HepG2 (cell line): ENCODE measurements around the gene LGALS9. TPM values are rescaled to one million over a fixed set of nuclear protein-coding genes. Genes with fewer than 3 reads are reported as not detected.

ENCODE experiments used
- ATAC-seq: fragments of 200-7000 bp; cut with Tn5 transposase; 3 replicates; pipeline ENCODE4 v1.9.1; 2020; ENCODE audit warnings: mild to moderate bottlenecking, moderate library complexity
- BruUV-seq: library from RNA; stranded (reverse); fragments of 400-500 nt; replicated peaks from 2 replicates; lab custom pipeline; 2021; lab: Mats Ljungman, UMichigan
- CTCF ChIA-PET: fragments of 300-600 bp; formaldehyde crosslinking; extraction: SDS; loops from one replicate; lab custom pipeline; 2021; ENCODE audit warnings: low total read pairs, inconsistent platforms, low intra/inter-chr PET ratio; lab: Yijun Ruan, JAX
- POLR2A ChIA-PET: fragments of 350-600 bp; sonication (Branson Sonifier 250); formaldehyde crosslinking; loops from one replicate; lab custom pipeline; 2020; ENCODE audit warnings: antibody characterized with exemption, inconsistent platforms; lab: Yijun Ruan, JAX
- DNase-seq: peaks from one replicate; pipeline ENCODE4 v3.0.0-alpha.2; 2015; ENCODE audit warnings: low spot score
- FAIRE-seq: peaks from 3 replicates; lab custom pipeline; 2011; peaks lifted over from hg19 to GRCh38; lab: Jason Lieb, UNC
- H2AFZ ChIP-seq: one replicate; pipeline ENCODE4 v1.6.1; 2011; ENCODE audit warnings: low read length, inconsistent platforms
- H3K27ac ChIP-seq: fragments of 300-600 bp; 3 replicates; pipeline ENCODE4 v1.8.0; 2011; ENCODE audit warnings: mixed run types, mild to moderate bottlenecking, mixed read lengths, low read length, inconsistent platforms; ENCODE audit not compliant: insufficient read depth; ENCODE audit errors: extremely low read length
- H3K27me3 ChIP-seq, 2 experiments: fragments of 200-600 bp in 1 of 2; 2 replicates in 1 of 2; 3 replicates in 1 of 2; pipeline versions ENCODE4 v1.6.0 to v1.8.0; 2011; ENCODE audit warnings: low read length in 2 of 2, mild to moderate bottlenecking in 2 of 2, moderate library complexity in 2 of 2, inconsistent platforms in 1 of 2; ENCODE audit not compliant: insufficient read depth in 2 of 2, control insufficient read depth in 1 of 2
- H3K36me3 ChIP-seq, 2 experiments: fragments of 200-600 bp in 1 of 2; replicated peaks in 1 of 2; 2 replicates in 1 of 2; 3 replicates in 1 of 2; pipeline versions ENCODE4 v1.5.1 to v1.8.0; 2011; ENCODE audit warnings: low read length in 2 of 2, inconsistent platforms in 1 of 2; ENCODE audit not compliant: insufficient read depth in 2 of 2, control insufficient read depth in 1 of 2
- H3K4me1 ChIP-seq: 2 replicates; pipeline ENCODE4 v1.5.1; 2012; ENCODE audit warnings: low read length, inconsistent platforms; ENCODE audit not compliant: insufficient read depth
- H3K4me2 ChIP-seq: 2 replicates; pipeline ENCODE4 v1.6.0; 2011; ENCODE audit warnings: low read depth, low read length, inconsistent platforms
- H3K4me3 ChIP-seq, 3 experiments: fragments of 200-600 bp in 1 of 3; sonication (generic), shearing (Covaris generic) in 1 of 3; replicated peaks in 1 of 3; 2 replicates each; pipeline ENCODE4 v1.5.1; 2011 to 2016; ENCODE audit warnings: low read length in 3 of 3, inconsistent platforms in 2 of 3, low read depth in 2 of 3, mild to moderate bottlenecking in 2 of 3, control low read depth in 1 of 3, mixed read lengths in 1 of 3; ENCODE audit not compliant: insufficient read depth in 1 of 3
- H3K79me2 ChIP-seq: one replicate; pipeline ENCODE4 v1.6.1; 2011; ENCODE audit warnings: low read length, inconsistent platforms; ENCODE audit not compliant: insufficient read depth
- H3K9ac ChIP-seq: 2 replicates; pipeline ENCODE4 v1.6.0; 2011; ENCODE audit warnings: mild to moderate bottlenecking, low read depth, low read length, inconsistent platforms; ENCODE audit not compliant: insufficient read depth
- H3K9me3 ChIP-seq: 2 replicates; pipeline ENCODE4 v1.5.1; 2012; ENCODE audit warnings: mild to moderate bottlenecking, low read length
- H4K20me1 ChIP-seq: 2 replicates; pipeline ENCODE4 v1.6.0; 2011; ENCODE audit warnings: inconsistent platforms, mild to moderate bottlenecking, low read length, moderate library complexity; ENCODE audit not compliant: insufficient read depth
- DR1 ChIP-seq: sonication (generic); formaldehyde crosslinking; IDR thresholded peaks from 2 replicates; pipeline ENCODE4 v1.8.0; 2021; ENCODE audit warnings: mild to moderate bottlenecking, missing genetic modification reagents, inconsistent platforms
- FOSL2 ChIP-seq: sonication (generic); formaldehyde crosslinking; IDR thresholded peaks from 2 replicates; pipeline ENCODE4 v1.4.0; 2020; ENCODE audit warnings: missing genetic modification reagents
- NCOA1 ChIP-seq: sonication (generic); formaldehyde crosslinking; IDR thresholded peaks from 2 replicates; pipeline ENCODE4 v1.9.0; 2021; ENCODE audit warnings: missing genetic modification reagents
- NRL ChIP-seq: sonication (generic); formaldehyde crosslinking; IDR thresholded peaks from 2 replicates; pipeline ENCODE4 v1.5.0; 2020; ENCODE audit warnings: missing genetic modification reagents, mild to moderate bottlenecking, moderate library complexity, borderline replicate concordance
- PRPF4 ChIP-seq: fragments of 200-400 bp; formaldehyde crosslinking; IDR thresholded peaks from 2 replicates; pipeline ENCODE4 v1.6.1; 2016; ENCODE audit warnings: low read length, low read depth; ENCODE audit not compliant: poor library complexity, severe bottlenecking
- SNAI1 ChIP-seq: sonication (generic); formaldehyde crosslinking; IDR thresholded peaks from 2 replicates; pipeline ENCODE4 v1.5.0; 2020; ENCODE audit warnings: mild to moderate bottlenecking, missing genetic modification reagents, borderline replicate concordance
- SNRNP70 ChIP-seq: fragments of 200-400 bp; formaldehyde crosslinking; IDR thresholded peaks from 2 replicates; pipeline ENCODE4 v1.6.1; 2017; ENCODE audit warnings: mild to moderate bottlenecking, low read depth, low read length, moderate library complexity
- SP1 ChIP-seq, 2 experiments: fragments of 450-650 bp in 1 of 2; sonication (generic) in 1 of 2; formaldehyde crosslinking in 1 of 2; IDR thresholded peaks; 2 replicates each; pipeline versions ENCODE4 v1.4.0 to v1.6.1; 2016 to 2020; ENCODE audit warnings: missing genetic modification reagents in 1 of 2
- ZFP36L2 ChIP-seq: sonication (generic); formaldehyde crosslinking; IDR thresholded peaks from 2 replicates; pipeline ENCODE4 v1.4.0; 2020; ENCODE audit warnings: missing genetic modification reagents
- ZNF703 ChIP-seq: sonication (generic); formaldehyde crosslinking; IDR thresholded peaks from 2 replicates; pipeline ENCODE4 v1.5.1; 2020; ENCODE audit warnings: missing genetic modification reagents, mild to moderate bottlenecking, moderate library complexity, borderline replicate concordance
- ZNF772 ChIP-seq: sonication (generic); formaldehyde crosslinking; IDR thresholded peaks from 2 replicates; pipeline ENCODE4 v1.5.0; 2020; ENCODE audit warnings: mild to moderate bottlenecking, missing genetic modification reagents
- ZNF878 ChIP-seq: sonication (generic); formaldehyde crosslinking; IDR thresholded peaks from 2 replicates; pipeline ENCODE4 v1.8.1; 2023; ENCODE audit warnings: mild to moderate bottlenecking, missing genetic modification reagents, moderate library complexity
- WGBS: methylation state at CpG from one replicate; pipeline ENCODE4 v1.1.6; 2017; ENCODE audit warnings: low lambda C conversion rate; 5-methylcytosine and 5-hydroxymethylcytosine counted together
- in situ Hi-C: cut with HindIII; loops from 2 replicates; pipeline ENCODE4 v1.10.0; 2017; ENCODE audit warnings: low pct_unique_long_range_greater_than_20kb; ENCODE audit not compliant: extremely low pct_ligation_motif_present
- intact Hi-C: fragments of 100-400 bp; cut with micrococcal nuclease; formaldehyde crosslinking; loops from one replicate; pipeline ENCODE4 v1.10.0; 2022; ENCODE audit not compliant: unreplicated experiment
- polyA plus RNA-seq, 8 experiments: library from polyadenylated mRNA; depleted of rRNA in 3 of 8; stranded (reverse) in 7 of 8; unstranded in 1 of 8; fragments of >200 nt; fragmentation: Illumina TruSeq in 4 of 8; extraction: Trizol in 4 of 8; gene quantifications; 2 replicates each; pipeline versions ENCODE4 v1.2.1 to v1.2.3, GENCODE V29; 2011 to 2016; ENCODE audit warnings: low read depth in 4 of 8, missing spikeins in 1 of 8, mixed read lengths in 1 of 8; ENCODE audit not compliant: insufficient read depth in 1 of 8
- total RNA-seq, 5 experiments: library from RNA; depleted of rRNA; stranded (reverse); fragments of >200 nt; fragmentation: Illumina TruSeq; extraction: Trizol; gene quantifications; 2 replicates each; pipeline ENCODE4 v1.2.3, GENCODE V29; 2016; ENCODE audit warnings: low read depth in 1 of 5
- TF ChIP-seq, protein P1 (sequence below): sonication (generic); formaldehyde crosslinking; IDR thresholded peaks from 2 replicates; pipeline ENCODE4 v1.4.0; 2020; ENCODE audit warnings: missing genetic modification reagents
- TF ChIP-seq, protein P2 (sequence below): sonication (generic); formaldehyde crosslinking; IDR thresholded peaks from 2 replicates; pipeline ENCODE4 v1.4.0; 2020; ENCODE audit warnings: missing genetic modification reagents
- TF ChIP-seq, protein P3 (sequence below), 2 experiments: IDR thresholded peaks; 2 replicates each; pipeline ENCODE4 v1.6.1; 2011 to 2012; ENCODE audit warnings: low read length in 2 of 2, borderline replicate concordance in 1 of 2, low read depth in 1 of 2, mild to moderate bottlenecking in 1 of 2, moderate library complexity in 1 of 2
- TF ChIP-seq, protein P4 (sequence below): IDR thresholded peaks from 2 replicates; pipeline ENCODE4 v1.6.1; 2016; ENCODE audit warnings: missing compliant biosample characterization, missing genetic modification reagents, borderline replicate concordance

Gene LGALS9
- total and polyA plus RNA-seq, 2 of the 13 experiments (the other 11 are each of a cell fraction or from before 2014, with no cell fraction given), result 0.40 to 1.4 TPM

DNA sequence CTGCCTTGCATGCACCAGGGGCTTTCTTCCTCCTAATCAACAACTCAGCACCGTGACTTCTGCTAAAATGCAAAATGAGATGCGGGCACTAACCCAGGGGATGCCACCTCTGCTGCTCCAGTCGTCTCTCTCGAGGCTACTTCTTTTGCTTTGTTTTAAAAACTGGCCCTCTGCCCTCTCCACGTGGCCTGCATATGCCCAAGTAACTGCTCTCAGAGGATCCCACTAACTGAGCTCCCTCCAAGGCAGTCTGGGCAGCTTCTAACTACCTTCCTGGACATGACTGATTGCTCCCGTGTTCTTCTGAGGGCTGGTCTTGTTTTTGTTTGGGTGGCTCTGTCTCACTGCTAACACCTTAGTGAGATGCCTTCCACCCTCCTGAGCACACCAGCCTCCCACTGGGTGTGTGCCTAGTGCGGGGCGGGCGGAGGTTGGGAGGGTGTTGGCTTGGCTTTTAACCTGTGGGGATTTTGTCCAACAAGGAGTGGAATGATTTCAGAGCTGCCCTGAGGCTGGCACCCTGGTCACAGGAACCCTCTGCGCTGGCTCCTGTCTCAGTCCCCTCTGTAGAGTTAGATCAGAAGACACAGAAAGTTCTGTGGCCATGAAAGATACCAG is 8.9 kb upstream of the LGALS9 start:
- ChIA-PET POLR2A (no interaction called here), CTCF (no interaction called here)
- in situ Hi-C loops, result no loop called here
- TF ChIP-seq SP1 (IDR thresholded peaks at IDR 0.05) (no peak), SP1 (CRISPR knock-in tag; IDR thresholded peaks at IDR 0.05) (no peak), NRL (CRISPR knock-in tag) (no peak), NCOA1 (CRISPR knock-in tag) (no peak), SNAI1 (no peak), ZFP36L2 (CRISPR knock-in tag) (no peak), ZNF703 (CRISPR knock-in tag) (no peak), PRPF4 (no peak), ZNF772 (CRISPR knock-in tag) (no peak), SNRNP70 (no peak), DR1 (CRISPR knock-in tag) (no peak), FOSL2 (CRISPR knock-in tag) (no peak), ZNF878 (CRISPR knock-in tag) (no peak)
- TF ChIP-seq, protein P1, sequence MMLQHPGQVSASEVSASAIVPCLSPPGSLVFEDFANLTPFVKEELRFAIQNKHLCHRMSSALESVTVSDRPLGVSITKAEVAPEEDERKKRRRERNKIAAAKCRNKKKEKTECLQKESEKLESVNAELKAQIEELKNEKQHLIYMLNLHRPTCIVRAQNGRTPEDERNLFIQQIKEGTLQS, result no peak
- TF ChIP-seq, protein P2, sequence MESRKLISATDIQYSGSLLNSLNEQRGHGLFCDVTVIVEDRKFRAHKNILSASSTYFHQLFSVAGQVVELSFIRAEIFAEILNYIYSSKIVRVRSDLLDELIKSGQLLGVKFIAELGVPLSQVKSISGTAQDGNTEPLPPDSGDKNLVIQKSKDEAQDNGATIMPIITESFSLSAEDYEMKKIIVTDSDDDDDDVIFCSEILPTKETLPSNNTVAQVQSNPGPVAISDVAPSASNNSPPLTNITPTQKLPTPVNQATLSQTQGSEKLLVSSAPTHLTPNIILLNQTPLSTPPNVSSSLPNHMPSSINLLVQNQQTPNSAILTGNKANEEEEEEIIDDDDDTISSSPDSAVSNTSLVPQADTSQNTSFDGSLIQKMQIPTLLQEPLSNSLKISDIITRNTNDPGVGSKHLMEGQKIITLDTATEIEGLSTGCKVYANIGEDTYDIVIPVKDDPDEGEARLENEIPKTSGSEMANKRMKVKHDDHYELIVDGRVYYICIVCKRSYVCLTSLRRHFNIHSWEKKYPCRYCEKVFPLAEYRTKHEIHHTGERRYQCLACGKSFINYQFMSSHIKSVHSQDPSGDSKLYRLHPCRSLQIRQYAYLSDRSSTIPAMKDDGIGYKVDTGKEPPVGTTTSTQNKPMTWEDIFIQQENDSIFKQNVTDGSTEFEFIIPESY (CRISPR knock-in tag), result no peak
- TF ChIP-seq, protein P3, sequence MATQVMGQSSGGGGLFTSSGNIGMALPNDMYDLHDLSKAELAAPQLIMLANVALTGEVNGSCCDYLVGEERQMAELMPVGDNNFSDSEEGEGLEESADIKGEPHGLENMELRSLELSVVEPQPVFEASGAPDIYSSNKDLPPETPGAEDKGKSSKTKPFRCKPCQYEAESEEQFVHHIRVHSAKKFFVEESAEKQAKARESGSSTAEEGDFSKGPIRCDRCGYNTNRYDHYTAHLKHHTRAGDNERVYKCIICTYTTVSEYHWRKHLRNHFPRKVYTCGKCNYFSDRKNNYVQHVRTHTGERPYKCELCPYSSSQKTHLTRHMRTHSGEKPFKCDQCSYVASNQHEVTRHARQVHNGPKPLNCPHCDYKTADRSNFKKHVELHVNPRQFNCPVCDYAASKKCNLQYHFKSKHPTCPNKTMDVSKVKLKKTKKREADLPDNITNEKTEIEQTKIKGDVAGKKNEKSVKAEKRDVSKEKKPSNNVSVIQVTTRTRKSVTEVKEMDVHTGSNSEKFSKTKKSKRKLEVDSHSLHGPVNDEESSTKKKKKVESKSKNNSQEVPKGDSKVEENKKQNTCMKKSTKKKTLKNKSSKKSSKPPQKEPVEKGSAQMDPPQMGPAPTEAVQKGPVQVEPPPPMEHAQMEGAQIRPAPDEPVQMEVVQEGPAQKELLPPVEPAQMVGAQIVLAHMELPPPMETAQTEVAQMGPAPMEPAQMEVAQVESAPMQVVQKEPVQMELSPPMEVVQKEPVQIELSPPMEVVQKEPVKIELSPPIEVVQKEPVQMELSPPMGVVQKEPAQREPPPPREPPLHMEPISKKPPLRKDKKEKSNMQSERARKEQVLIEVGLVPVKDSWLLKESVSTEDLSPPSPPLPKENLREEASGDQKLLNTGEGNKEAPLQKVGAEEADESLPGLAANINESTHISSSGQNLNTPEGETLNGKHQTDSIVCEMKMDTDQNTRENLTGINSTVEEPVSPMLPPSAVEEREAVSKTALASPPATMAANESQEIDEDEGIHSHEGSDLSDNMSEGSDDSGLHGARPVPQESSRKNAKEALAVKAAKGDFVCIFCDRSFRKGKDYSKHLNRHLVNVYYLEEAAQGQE (IDR thresholded peaks at IDR 0.05; ENCODE audit: borderline replicate concordance in 1 of 2, low read depth in 1 of 2, low read length in 2 of 2), result no peak
- TF ChIP-seq, protein P4, sequence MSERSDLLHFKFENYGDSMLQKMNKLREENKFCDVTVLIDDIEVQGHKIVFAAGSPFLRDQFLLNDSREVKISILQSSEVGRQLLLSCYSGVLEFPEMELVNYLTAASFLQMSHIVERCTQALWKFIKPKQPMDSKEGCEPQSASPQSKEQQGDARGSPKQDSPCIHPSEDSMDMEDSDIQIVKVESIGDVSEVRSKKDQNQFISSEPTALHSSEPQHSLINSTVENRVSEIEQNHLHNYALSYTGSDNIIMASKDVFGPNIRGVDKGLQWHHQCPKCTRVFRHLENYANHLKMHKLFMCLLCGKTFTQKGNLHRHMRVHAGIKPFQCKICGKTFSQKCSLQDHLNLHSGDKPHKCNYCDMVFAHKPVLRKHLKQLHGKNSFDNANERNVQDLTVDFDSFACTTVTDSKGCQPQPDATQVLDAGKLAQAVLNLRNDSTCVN (CRISPR knock-in tag), result no peak

More for the DNA sequence above, 8.9 kb upstream of the LGALS9 start:
- Histone ChIP-seq H3K27ac (no peak overlapping the region), H3K9me3 (no peaks in the 10 kb centered on the region), H2AFZ (no peak overlapping the region), H3K4me2 (no peak overlapping the region), H3K79me2 (no peaks in the 10 kb centered on the region), H3K4me3 (no peak overlapping the region), H4K20me1 (no peaks in the 10 kb centered on the region), H3K27me3 (no peaks in the 10 kb centered on the region), H3K4me1 (no peaks in the 10 kb centered on the region), H3K9ac (no peak overlapping the region), H3K36me3 (peaks cover 26 to 67% of the 10 kb centered on the region in 2 experiments; a peak in 4 of 5 replicates)
- intact Hi-C loops, result no loop called here
- 95% methylated on average over 7 of the region's 10 CpGs for WGBS
- ATAC-seq, result no peak
- no peak for DNase-seq
- FAIRE-seq, result no peak
- no TSS peak for BruUV-seq
